DMS53 treated with DMSO at 0.1 percent for 48 hours (cell line): ENCODE data around the gene PTPRG.
"Not testable (repeated sequence)": the region's sequence is repeated elsewhere in the genome, so short reads cannot be mapped to it uniquely, and the experiment has no call there.

Experiments used
- DNase-seq: peaks from one replicate; lab custom pipeline; 2025; ENCODE audit not compliant: unreplicated experiment; lab: John Stamatoyannopoulos, UW

The PTPRG gene

GRCh38 chr3:61682671-61683548 is 121.5 kb downstream of the PTPRG start:
- no peak for DNase-seq

GRCh38 chr3:61683549-61684236 is 122.3 kb downstream of the PTPRG start:
- no peak for DNase-seq

- DNase-seq, result no peak
Observed at GRCh38 chr3:61684386-61684785, 123.0 kb downstream of the PTPRG start.

- DNase-seq, result no peak
Observed at GRCh38 chr3:61685755-61686154, 124.4 kb downstream of the PTPRG start.

- no peak for DNase-seq
Observed at GRCh38 chr3:61686228-61686648, 124.9 kb downstream of the PTPRG start.

- no peak for DNase-seq
Observed at GRCh38 chr3:61687206-61687605, 125.8 kb downstream of the PTPRG start.

GRCh38 chr3:61687663-61688306 is 126.4 kb downstream of the PTPRG start:
- no peak for DNase-seq

- DNase-seq, result no peak
Observed at GRCh38 chr3:61688307-61688984, 127.1 kb downstream of the PTPRG start.

- DNase-seq, result no peak
Observed at GRCh38 chr3:61690016-61690415, 128.6 kb downstream of the PTPRG start.

- DNase-seq, result no peak
Observed at GRCh38 chr3:61691466-61691865, 130.1 kb downstream of the PTPRG start.

- DNase-seq, result no peak
Observed at GRCh38 chr3:61697301-61697700, 135.9 kb downstream of the PTPRG start.

- not testable (repeated sequence) for DNase-seq
Observed at GRCh38 chr3:61698278-61699072, 137.1 kb downstream of the PTPRG start.

- DNase-seq, result no peak
Observed at GRCh38 chr3:61699622-61700021, 138.3 kb downstream of the PTPRG start.

- no peak for DNase-seq
Observed at GRCh38 chr3:61701011-61701410, 139.6 kb downstream of the PTPRG start.

GRCh38 chr3:61702453-61702852 is 141.1 kb downstream of the PTPRG start:
- no peak for DNase-seq

- no peak for DNase-seq
Observed at GRCh38 chr3:61704807-61705206, 143.4 kb downstream of the PTPRG start.

GRCh38 chr3:61707492-61707891 is 146.1 kb downstream of the PTPRG start:
- DNase-seq, result no peak

GRCh38 chr3:61710920-61711319 is 149.5 kb downstream of the PTPRG start:
- DNase-seq, result not testable (repeated sequence)

GRCh38 chr3:61714225-61714624 is 152.9 kb downstream of the PTPRG start:
- no peak for DNase-seq

- no peak for DNase-seq
Observed at GRCh38 chr3:61715886-61716527, 154.6 kb downstream of the PTPRG start.
